Hepatocyte (in vitro differentiated cells): Measurements from ENCODE around the gene RENBP. TPM values are rescaled to one million over a fixed set of nuclear protein-coding genes. Genes with fewer than 3 reads are reported as not detected.

Source experiments
- DNase-seq: peaks from one replicate; pipeline ENCODE4 v3.0.0-alpha.2; 2016; ENCODE audit warnings: low spot score
- H2AFZ ChIP-seq: fragments of 200-600 bp; sonication (generic); 2 replicates; pipeline ENCODE4 v1.6.0; 2016; ENCODE audit warnings: antibody characterized with exemption, mild to moderate bottlenecking
- H3K27ac ChIP-seq: fragments of 200-600 bp; sonication (generic); 2 replicates; pipeline ENCODE4 v1.5.1; 2016; ENCODE audit warnings: mild to moderate bottlenecking
- H3K27me3 ChIP-seq: fragments of 200-600 bp; sonication (generic); 2 replicates; pipeline ENCODE4 v1.6.1; 2016
- H3K36me3 ChIP-seq: fragments of 200-600 bp; sonication (generic); replicated peaks from 2 replicates; pipeline ENCODE4 v1.5.1; 2016; ENCODE audit warnings: low read depth; ENCODE audit not compliant: insufficient read depth
- H3K4me1 ChIP-seq: fragments of 200-600 bp; sonication (generic); 2 replicates; pipeline ENCODE4 v1.5.1; 2016; ENCODE audit warnings: mild to moderate bottlenecking, moderate library complexity; ENCODE audit not compliant: insufficient read depth
- H3K4me2 ChIP-seq: fragments of 200-600 bp; sonication (generic); 2 replicates; pipeline ENCODE4 v1.6.0; 2016
- H3K4me3 ChIP-seq: fragments of 200-600 bp; sonication (generic); 2 replicates; pipeline ENCODE4 v1.5.1; 2016; ENCODE audit warnings: mild to moderate bottlenecking
- H3K79me2 ChIP-seq: fragments of 200-600 bp; sonication (generic); 2 replicates; pipeline ENCODE4 v1.6.0; 2017; ENCODE audit warnings: mild to moderate bottlenecking
- H3K9me2 ChIP-seq: fragments of 200-600 bp; sonication (generic); replicated peaks from 2 replicates; pipeline ENCODE4 v1.6.0; 2017; ENCODE audit warnings: mild to moderate bottlenecking; ENCODE audit not compliant: insufficient read depth
- H3K9me3 ChIP-seq: fragments of 200-600 bp; sonication (generic); 2 replicates; pipeline ENCODE4 v1.5.1; 2016; ENCODE audit warnings: low read depth, mild to moderate bottlenecking
- H4K20me1 ChIP-seq: fragments of 200-600 bp; sonication (generic); 2 replicates; pipeline ENCODE4 v1.6.0; 2016; ENCODE audit warnings: mild to moderate bottlenecking; ENCODE audit not compliant: insufficient read depth, poor library complexity, severe bottlenecking
- EZH2 ChIP-seq: fragments of 200-600 bp; sonication (generic); IDR thresholded peaks from 2 replicates; pipeline ENCODE4 v1.6.1; 2016; ENCODE audit warnings: antibody characterized with exemption, mild to moderate bottlenecking, borderline replicate concordance
- EZH2phosphoT487 ChIP-seq: fragments of 200-600 bp; sonication (generic); IDR thresholded peaks from one replicate; pipeline ENCODE4 v1.6.1; 2018; ENCODE audit warnings: antibody characterized with exemption, mild to moderate bottlenecking, low read depth, moderate library complexity; ENCODE audit not compliant: unreplicated experiment, severe bottlenecking
- WGBS: methylation state at CpG from one replicate; pipeline ENCODE4 v1.1.6; 2016; ENCODE audit warnings: low lambda C conversion rate; ENCODE audit errors: missing lambda C conversion rate; 5-methylcytosine and 5-hydroxymethylcytosine counted together
- polyA plus RNA-seq: library from polyadenylated mRNA; unstranded; fragments of >200 nt; fragmentation: Nextera tagmentation; extraction: Ambion mirVana; gene quantifications from 2 replicates; pipeline ENCODE4 v1.2.1, GENCODE V29; 2016
- total RNA-seq: library from RNA; depleted of rRNA; stranded (reverse); fragments of >200 nt; gene quantifications from 2 replicates; pipeline ENCODE4 v1.2.3, GENCODE V29; 2014
- TF ChIP-seq, protein P1 (sequence below): fragments of 200-600 bp; sonication (generic); IDR thresholded peaks from 2 replicates; pipeline ENCODE4 v1.5.1; 2016; ENCODE audit warnings: antibody characterized with exemption, mild to moderate bottlenecking; ENCODE audit not compliant: poor library complexity

RENBP gene
- total and polyA plus RNA-seq, 2 experiments from 2014 or later = 5.8 to 22.8 TPM

- DNase-seq = no peak
- H3K9me2 ChIP-seq = no peaks in the 10 kb centered on the region
- H3K79me2 ChIP-seq = peaks cover 18% of the 10 kb centered on the region
- no peaks in the 10 kb centered on the region for H3K36me3 ChIP-seq
- 34% methylated on average over 28 of the region's 33 CpGs for WGBS
- TF ChIP-seq, protein P1, sequence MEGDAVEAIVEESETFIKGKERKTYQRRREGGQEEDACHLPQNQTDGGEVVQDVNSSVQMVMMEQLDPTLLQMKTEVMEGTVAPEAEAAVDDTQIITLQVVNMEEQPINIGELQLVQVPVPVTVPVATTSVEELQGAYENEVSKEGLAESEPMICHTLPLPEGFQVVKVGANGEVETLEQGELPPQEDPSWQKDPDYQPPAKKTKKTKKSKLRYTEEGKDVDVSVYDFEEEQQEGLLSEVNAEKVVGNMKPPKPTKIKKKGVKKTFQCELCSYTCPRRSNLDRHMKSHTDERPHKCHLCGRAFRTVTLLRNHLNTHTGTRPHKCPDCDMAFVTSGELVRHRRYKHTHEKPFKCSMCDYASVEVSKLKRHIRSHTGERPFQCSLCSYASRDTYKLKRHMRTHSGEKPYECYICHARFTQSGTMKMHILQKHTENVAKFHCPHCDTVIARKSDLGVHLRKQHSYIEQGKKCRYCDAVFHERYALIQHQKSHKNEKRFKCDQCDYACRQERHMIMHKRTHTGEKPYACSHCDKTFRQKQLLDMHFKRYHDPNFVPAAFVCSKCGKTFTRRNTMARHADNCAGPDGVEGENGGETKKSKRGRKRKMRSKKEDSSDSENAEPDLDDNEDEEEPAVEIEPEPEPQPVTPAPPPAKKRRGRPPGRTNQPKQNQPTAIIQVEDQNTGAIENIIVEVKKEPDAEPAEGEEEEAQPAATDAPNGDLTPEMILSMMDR = no peak
- TF ChIP-seq EZH2phosphoT487 (no peak), EZH2 (no peak)
- no peak overlapping the region for H2AFZ ChIP-seq
- no peak overlapping the region for H3K27ac ChIP-seq
- H3K4me3 ChIP-seq = peak overlapping the region; percentile 67
- no peaks in the 10 kb centered on the region for H4K20me1 ChIP-seq
- H3K27me3 ChIP-seq = no peaks in the 10 kb centered on the region
- H3K9me3 ChIP-seq = no peaks in the 10 kb centered on the region
- H3K4me1 ChIP-seq = no peaks in the 10 kb centered on the region
- peak overlapping the region; percentile 84 for H3K4me2 ChIP-seq
Measured at GRCh38 chrX:153934148-153934761, 10.2 kb downstream of the RENBP start.

GRCh38 chrX:153933748-153934147 lies 10.7 kb downstream of the RENBP start:
- Histone ChIP-seq H3K79me2 (peaks cover 18% of the 10 kb centered on the region), H3K4me2 (peak overlapping the region; percentile 84), H4K20me1 (no peaks in the 10 kb centered on the region), H3K27ac (no peak overlapping the region), H3K9me3 (no peaks in the 10 kb centered on the region), H3K36me3 (no peaks in the 10 kb centered on the region), H3K4me3 (no peak overlapping the region), H2AFZ (no peak overlapping the region), H3K9me2 (no peaks in the 10 kb centered on the region), H3K4me1 (no peaks in the 10 kb centered on the region), H3K27me3 (no peaks in the 10 kb centered on the region)
- TF ChIP-seq EZH2phosphoT487 = no peak
- no peak for TF ChIP-seq EZH2
- TF ChIP-seq, protein P1 = no peak
- DNase-seq = no peak
- 65% methylated on average over 7 of the region's 7 CpGs for WGBS

- Histone ChIP-seq H3K36me3 (no peaks in the 10 kb centered on the region), H3K4me2 (no peak overlapping the region), H3K9me3 (no peaks in the 10 kb centered on the region), H3K79me2 (peaks cover 18% of the 10 kb centered on the region), H3K27ac (no peak overlapping the region), H4K20me1 (no peaks in the 10 kb centered on the region), H2AFZ (no peak overlapping the region), H3K4me1 (no peaks in the 10 kb centered on the region), H3K27me3 (no peaks in the 10 kb centered on the region), H3K9me2 (no peaks in the 10 kb centered on the region), H3K4me3 (no peak overlapping the region)
- TF ChIP-seq EZH2phosphoT487 (no peak), EZH2 (no peak)
- TF ChIP-seq, protein P1 = no peak
- no peak for DNase-seq
- 88% methylated on average over 13 of the region's 13 CpGs for whole genome bisulfite sequencing
Measured at GRCh38 chrX:153932220-153932915, 12.1 kb downstream of the RENBP start.
